HepG2 (cell line): ENCODE data around the gene TYMP. TPM values are rescaled to one million over a fixed set of nuclear protein-coding genes. Genes with fewer than 3 reads are reported as not detected.

ENCODE experiments used
- ATAC-seq: fragments of 200-7000 bp; cut with Tn5 transposase; 3 replicates; pipeline ENCODE4 v1.9.1; 2020; ENCODE audit warnings: mild to moderate bottlenecking, moderate library complexity
- BruUV-seq: library from RNA; stranded (reverse); fragments of 400-500 nt; replicated peaks from 2 replicates; lab custom pipeline; 2021; lab: Mats Ljungman, UMichigan
- CTCF ChIA-PET: fragments of 300-600 bp; formaldehyde crosslinking; extraction: SDS; loops from one replicate; lab custom pipeline; 2021; ENCODE audit warnings: low total read pairs, inconsistent platforms, low intra/inter-chr PET ratio; lab: Yijun Ruan, JAX
- POLR2A ChIA-PET: fragments of 350-600 bp; sonication (Branson Sonifier 250); formaldehyde crosslinking; loops from one replicate; lab custom pipeline; 2020; ENCODE audit warnings: antibody characterized with exemption, inconsistent platforms; lab: Yijun Ruan, JAX
- DNase-seq: peaks from one replicate; pipeline ENCODE4 v3.0.0-alpha.2; 2015; ENCODE audit warnings: low spot score
- FAIRE-seq: peaks from 3 replicates; lab custom pipeline; 2011; peaks lifted over from hg19 to GRCh38; lab: Jason Lieb, UNC
- H2AFZ ChIP-seq: one replicate; pipeline ENCODE4 v1.6.1; 2011; ENCODE audit warnings: low read length, inconsistent platforms
- H3K27ac ChIP-seq: fragments of 300-600 bp; 3 replicates; pipeline ENCODE4 v1.8.0; 2011; ENCODE audit warnings: mixed run types, mild to moderate bottlenecking, mixed read lengths, low read length, inconsistent platforms; ENCODE audit not compliant: insufficient read depth; ENCODE audit errors: extremely low read length
- H3K27me3 ChIP-seq, 2 experiments: fragments of 200-600 bp in 1 of 2; 2 replicates in 1 of 2; 3 replicates in 1 of 2; pipeline versions ENCODE4 v1.6.0 to v1.8.0; 2011; ENCODE audit warnings: low read length in 2 of 2, mild to moderate bottlenecking in 2 of 2, moderate library complexity in 2 of 2, inconsistent platforms in 1 of 2; ENCODE audit not compliant: insufficient read depth in 2 of 2, control insufficient read depth in 1 of 2
- H3K36me3 ChIP-seq, 2 experiments: fragments of 200-600 bp in 1 of 2; replicated peaks in 1 of 2; 2 replicates in 1 of 2; 3 replicates in 1 of 2; pipeline versions ENCODE4 v1.5.1 to v1.8.0; 2011; ENCODE audit warnings: low read length in 2 of 2, inconsistent platforms in 1 of 2; ENCODE audit not compliant: insufficient read depth in 2 of 2, control insufficient read depth in 1 of 2
- H3K4me1 ChIP-seq: 2 replicates; pipeline ENCODE4 v1.5.1; 2012; ENCODE audit warnings: low read length, inconsistent platforms; ENCODE audit not compliant: insufficient read depth
- H3K4me2 ChIP-seq: 2 replicates; pipeline ENCODE4 v1.6.0; 2011; ENCODE audit warnings: low read depth, low read length, inconsistent platforms
- H3K4me3 ChIP-seq, 3 experiments: fragments of 200-600 bp in 1 of 3; sonication (generic), shearing (Covaris generic) in 1 of 3; replicated peaks in 1 of 3; 2 replicates each; pipeline ENCODE4 v1.5.1; 2011 to 2016; ENCODE audit warnings: low read length in 3 of 3, inconsistent platforms in 2 of 3, low read depth in 2 of 3, mild to moderate bottlenecking in 2 of 3, control low read depth in 1 of 3, mixed read lengths in 1 of 3; ENCODE audit not compliant: insufficient read depth in 1 of 3
- H3K79me2 ChIP-seq: one replicate; pipeline ENCODE4 v1.6.1; 2011; ENCODE audit warnings: low read length, inconsistent platforms; ENCODE audit not compliant: insufficient read depth
- H3K9ac ChIP-seq: 2 replicates; pipeline ENCODE4 v1.6.0; 2011; ENCODE audit warnings: mild to moderate bottlenecking, low read depth, low read length, inconsistent platforms; ENCODE audit not compliant: insufficient read depth
- H3K9me3 ChIP-seq: 2 replicates; pipeline ENCODE4 v1.5.1; 2012; ENCODE audit warnings: mild to moderate bottlenecking, low read length
- H4K20me1 ChIP-seq: 2 replicates; pipeline ENCODE4 v1.6.0; 2011; ENCODE audit warnings: inconsistent platforms, mild to moderate bottlenecking, low read length, moderate library complexity; ENCODE audit not compliant: insufficient read depth
- ARNT ChIP-seq: fragments of 450-650 bp; IDR thresholded peaks from 2 replicates; pipeline ENCODE4 v1.6.1; 2017
- PHF20 ChIP-seq: sonication (generic); formaldehyde crosslinking; IDR thresholded peaks from 2 replicates; pipeline ENCODE4 v1.5.0; 2020; ENCODE audit warnings: mild to moderate bottlenecking, missing genetic modification reagents
- SIN3A ChIP-seq: IDR thresholded peaks from 2 replicates; pipeline ENCODE4 v1.6.1; 2011; ENCODE audit warnings: low read depth, mild to moderate bottlenecking, control low read depth, low read length, borderline replicate concordance
- WGBS: methylation state at CpG from one replicate; pipeline ENCODE4 v1.1.6; 2017; ENCODE audit warnings: low lambda C conversion rate; 5-methylcytosine and 5-hydroxymethylcytosine counted together
- in situ Hi-C: cut with HindIII; loops from 2 replicates; pipeline ENCODE4 v1.10.0; 2017; ENCODE audit warnings: low pct_unique_long_range_greater_than_20kb; ENCODE audit not compliant: extremely low pct_ligation_motif_present
- intact Hi-C: fragments of 100-400 bp; cut with micrococcal nuclease; formaldehyde crosslinking; loops from one replicate; pipeline ENCODE4 v1.10.0; 2022; ENCODE audit not compliant: unreplicated experiment
- polyA plus RNA-seq, 8 experiments: library from polyadenylated mRNA; depleted of rRNA in 3 of 8; stranded (reverse) in 7 of 8; unstranded in 1 of 8; fragments of >200 nt; fragmentation: Illumina TruSeq in 4 of 8; extraction: Trizol in 4 of 8; gene quantifications; 2 replicates each; pipeline versions ENCODE4 v1.2.1 to v1.2.3, GENCODE V29; 2011 to 2016; ENCODE audit warnings: low read depth in 4 of 8, missing spikeins in 1 of 8, mixed read lengths in 1 of 8; ENCODE audit not compliant: insufficient read depth in 1 of 8
- total RNA-seq, 5 experiments: library from RNA; depleted of rRNA; stranded (reverse); fragments of >200 nt; fragmentation: Illumina TruSeq; extraction: Trizol; gene quantifications; 2 replicates each; pipeline ENCODE4 v1.2.3, GENCODE V29; 2016; ENCODE audit warnings: low read depth in 1 of 5
- TF ChIP-seq, protein P1 (sequence below): sonication (generic); formaldehyde crosslinking; IDR thresholded peaks from 2 replicates; pipeline ENCODE4 v1.4.0; 2020; ENCODE audit warnings: missing genetic modification reagents

TYMP gene
- total and polyA plus RNA-seq, 2 of the 13 experiments (the other 11 are each of a cell fraction or from before 2014, with no cell fraction given): 3.9 to 4.3 TPM

DNA sequence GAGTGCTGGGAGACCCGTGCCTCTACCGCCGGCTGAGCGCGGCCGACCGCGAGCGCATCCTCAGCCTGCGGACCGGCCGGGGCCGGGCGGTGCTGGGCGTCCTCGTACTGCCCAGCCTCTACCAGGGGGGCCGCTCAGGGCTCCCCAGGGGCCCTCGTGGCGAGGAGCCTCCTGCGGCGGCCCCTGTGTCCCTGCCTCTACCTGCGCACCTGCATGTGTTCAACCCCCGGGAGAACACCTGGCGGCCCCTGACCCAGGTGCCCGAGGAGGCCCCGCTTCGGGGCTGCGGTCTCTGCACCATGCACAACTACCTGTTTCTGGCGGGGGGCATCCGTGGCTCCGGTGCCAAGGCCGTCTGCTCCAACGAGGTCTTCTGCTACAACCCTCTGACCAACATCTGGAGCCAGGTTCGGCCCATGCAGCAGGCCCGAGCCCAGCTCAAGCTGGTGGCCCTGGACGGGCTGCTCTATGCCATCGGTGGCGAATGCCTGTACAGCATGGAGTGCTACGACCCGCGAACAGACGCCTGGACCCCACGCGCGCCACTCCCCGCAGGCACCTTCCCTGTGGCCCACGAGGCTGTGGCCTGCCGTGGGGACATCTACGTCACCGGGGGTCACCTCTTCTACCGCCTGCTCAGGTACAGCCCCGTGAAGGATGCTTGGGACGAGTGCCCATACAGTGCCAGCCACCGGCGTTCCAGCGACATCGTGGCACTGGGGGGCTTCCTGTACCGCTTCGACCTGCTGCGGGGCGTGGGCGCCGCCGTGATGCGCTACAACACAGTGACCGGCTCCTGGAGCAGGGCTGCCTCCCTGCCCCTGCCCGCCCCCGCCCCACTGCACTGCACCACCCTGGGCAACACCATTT lies 19.3 kb upstream of the TYMP start:
- H3K4me2 ChIP-seq: no peak overlapping the region
- no peak overlapping the region for H3K27ac ChIP-seq
- H2AFZ ChIP-seq: no peak overlapping the region
- in situ Hi-C loops (no loop called here), intact Hi-C loops (no loop called here)
- H3K4me1 ChIP-seq: peaks cover 24% of the 10 kb centered on the region
- no peak for FAIRE-seq
- H3K36me3 ChIP-seq: no peaks in the 10 kb centered on the region
- peaks cover 3 to 30% of the 10 kb centered on the region in 2 experiments for H3K27me3 ChIP-seq
- POLR2A ChIA-PET: interaction anchor here (1.2 to 2.4 kb wide), 3 partner anchors 9 to 24 kb away, joined by 4 to 12 read pairs (median 11); partner anchors contain the start of gene SCO2
- no peaks in the 10 kb centered on the region for H3K79me2 ChIP-seq
- H4K20me1 ChIP-seq: no peaks in the 10 kb centered on the region
- no TSS peak for BruUV-seq
- no peak for TF ChIP-seq PHF20
- no peak for TF ChIP-seq ARNT
- TF ChIP-seq, all 625 proteins: peak for 0
- 83% methylated on average over 10 of the region's 68 CpGs for WGBS
- Histone ChIP-seq H3K9ac (no peak overlapping the region), H3K9me3 (no peaks in the 10 kb centered on the region), H3K4me3 (no peak overlapping the region)
- no peak for DNase-seq
- ATAC-seq: no peak
- CTCF ChIA-PET: no interaction called here

DNA sequence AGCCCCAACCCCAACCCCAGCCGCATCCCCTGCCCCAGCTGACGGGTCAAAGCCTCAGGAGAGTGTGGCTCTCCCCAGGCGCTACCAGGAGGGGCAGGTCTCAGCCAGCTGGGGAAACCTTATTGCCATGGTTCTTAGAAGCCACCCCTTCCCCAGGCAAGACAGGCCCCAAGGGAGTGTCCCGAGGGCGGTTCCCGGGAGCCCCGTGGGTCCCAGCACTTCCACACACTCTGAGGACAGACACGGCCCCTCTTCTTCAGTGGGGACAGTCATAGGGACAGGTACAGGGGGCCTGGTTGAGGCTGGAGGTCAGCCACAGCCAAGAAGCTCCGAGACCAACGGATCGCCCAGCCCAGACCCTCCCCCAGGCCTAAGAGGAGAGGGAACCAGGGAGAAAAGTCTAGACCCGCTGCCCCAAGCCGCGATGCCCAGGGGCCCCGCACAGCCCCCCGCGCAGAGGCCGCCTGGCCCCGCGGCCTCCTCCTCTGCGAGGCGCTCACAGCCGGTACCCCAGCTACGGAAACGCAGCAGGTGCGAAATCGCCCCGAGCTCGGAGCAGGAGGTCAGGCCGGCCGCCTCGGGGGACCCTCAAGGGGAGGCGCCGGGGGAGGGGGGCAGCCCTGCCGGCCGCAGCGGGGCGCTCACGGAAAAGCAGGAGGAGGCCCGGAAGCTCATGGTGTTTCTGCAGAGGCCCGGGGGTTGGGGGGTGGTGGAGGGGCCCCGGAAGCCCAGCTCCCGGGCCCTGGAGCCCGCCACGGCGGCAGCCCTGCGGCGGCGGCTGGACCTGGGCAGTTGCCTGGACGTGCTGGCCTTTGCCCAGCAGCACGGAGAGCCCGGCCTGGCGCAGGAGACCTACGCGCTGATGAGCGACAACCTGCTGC lies 18.5 kb upstream of the TYMP start:
- WGBS: 88% methylated on average over 24 of the region's 56 CpGs
- H3K27me3 ChIP-seq: peaks cover 3 to 30% of the 10 kb centered on the region in 2 experiments
- ATAC-seq: no peak
- no TSS peak for BruUV-seq
- no peaks in the 10 kb centered on the region for H3K36me3 ChIP-seq
- peaks cover 24% of the 10 kb centered on the region for H3K4me1 ChIP-seq
- no peak overlapping the region for H3K27ac ChIP-seq
- no peak for TF ChIP-seq SIN3A
- TF ChIP-seq, protein P1, sequence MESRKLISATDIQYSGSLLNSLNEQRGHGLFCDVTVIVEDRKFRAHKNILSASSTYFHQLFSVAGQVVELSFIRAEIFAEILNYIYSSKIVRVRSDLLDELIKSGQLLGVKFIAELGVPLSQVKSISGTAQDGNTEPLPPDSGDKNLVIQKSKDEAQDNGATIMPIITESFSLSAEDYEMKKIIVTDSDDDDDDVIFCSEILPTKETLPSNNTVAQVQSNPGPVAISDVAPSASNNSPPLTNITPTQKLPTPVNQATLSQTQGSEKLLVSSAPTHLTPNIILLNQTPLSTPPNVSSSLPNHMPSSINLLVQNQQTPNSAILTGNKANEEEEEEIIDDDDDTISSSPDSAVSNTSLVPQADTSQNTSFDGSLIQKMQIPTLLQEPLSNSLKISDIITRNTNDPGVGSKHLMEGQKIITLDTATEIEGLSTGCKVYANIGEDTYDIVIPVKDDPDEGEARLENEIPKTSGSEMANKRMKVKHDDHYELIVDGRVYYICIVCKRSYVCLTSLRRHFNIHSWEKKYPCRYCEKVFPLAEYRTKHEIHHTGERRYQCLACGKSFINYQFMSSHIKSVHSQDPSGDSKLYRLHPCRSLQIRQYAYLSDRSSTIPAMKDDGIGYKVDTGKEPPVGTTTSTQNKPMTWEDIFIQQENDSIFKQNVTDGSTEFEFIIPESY (CRISPR knock-in tag): peak; percentile 97
- TF ChIP-seq, all 625 proteins: peak for 1
- H4K20me1 ChIP-seq: no peaks in the 10 kb centered on the region
- intact Hi-C loops: no loop called here
- DNase-seq (no peak), FAIRE-seq (no peak)
- in situ Hi-C loops: no loop called here
- ChIA-PET CTCF (no interaction called here), POLR2A (interaction anchor here (0.6 to 4.2 kb wide), 5 partner anchors 9 to 656 kb away, joined by 3 to 34 read pairs (median 8); partner anchors contain the start of genes SCO2 and SYCE3)
- H2AFZ ChIP-seq: no peak overlapping the region
- no peak overlapping the region for H3K4me3 ChIP-seq
- H3K9me3 ChIP-seq: no peaks in the 10 kb centered on the region
- no peaks in the 10 kb centered on the region for H3K79me2 ChIP-seq
- H3K9ac ChIP-seq: no peak overlapping the region
- H3K4me2 ChIP-seq: no peak overlapping the region
